Measurements from ENCODE around the gene TMEM72.

DNA sequence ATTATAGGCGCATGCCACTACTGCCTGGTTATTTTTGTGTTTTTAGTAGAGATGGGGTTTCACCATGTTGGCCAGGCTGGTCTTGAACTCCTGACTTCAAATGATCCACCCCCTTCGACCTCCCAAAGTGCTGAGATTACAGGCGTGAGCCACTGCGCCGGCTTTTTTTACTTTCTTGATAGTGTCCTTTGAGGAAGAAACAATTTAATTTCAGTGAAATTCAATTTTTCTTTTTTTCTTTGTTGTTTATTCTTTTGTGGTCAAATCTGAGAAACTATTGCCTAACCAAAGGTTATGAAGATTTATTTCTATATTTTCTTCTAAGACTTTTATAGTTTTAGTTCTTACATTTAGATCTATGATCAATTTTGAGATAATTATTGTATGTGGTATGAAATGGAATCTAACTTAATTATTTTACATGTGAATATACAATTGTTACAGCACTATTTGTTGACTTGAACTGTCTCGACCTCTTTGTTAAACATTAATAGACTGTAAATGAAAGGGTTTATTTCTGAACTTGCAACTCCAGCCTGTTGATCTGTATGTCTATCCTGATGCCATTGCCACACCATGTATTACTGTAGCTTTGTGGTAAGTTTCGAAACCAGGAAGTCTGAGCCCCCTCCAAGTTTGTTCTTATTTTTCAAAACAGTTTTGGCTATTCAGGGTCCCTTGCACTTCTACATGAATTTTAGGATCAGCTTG, 28.7 kb downstream of the TMEM72 start:
- TF ChIP-seq EZH2 (IDR thresholded peaks at IDR 0.05; ENCODE audit: insufficient read depth, low read length), result no peak
- TF ChIP-seq, protein P1, sequence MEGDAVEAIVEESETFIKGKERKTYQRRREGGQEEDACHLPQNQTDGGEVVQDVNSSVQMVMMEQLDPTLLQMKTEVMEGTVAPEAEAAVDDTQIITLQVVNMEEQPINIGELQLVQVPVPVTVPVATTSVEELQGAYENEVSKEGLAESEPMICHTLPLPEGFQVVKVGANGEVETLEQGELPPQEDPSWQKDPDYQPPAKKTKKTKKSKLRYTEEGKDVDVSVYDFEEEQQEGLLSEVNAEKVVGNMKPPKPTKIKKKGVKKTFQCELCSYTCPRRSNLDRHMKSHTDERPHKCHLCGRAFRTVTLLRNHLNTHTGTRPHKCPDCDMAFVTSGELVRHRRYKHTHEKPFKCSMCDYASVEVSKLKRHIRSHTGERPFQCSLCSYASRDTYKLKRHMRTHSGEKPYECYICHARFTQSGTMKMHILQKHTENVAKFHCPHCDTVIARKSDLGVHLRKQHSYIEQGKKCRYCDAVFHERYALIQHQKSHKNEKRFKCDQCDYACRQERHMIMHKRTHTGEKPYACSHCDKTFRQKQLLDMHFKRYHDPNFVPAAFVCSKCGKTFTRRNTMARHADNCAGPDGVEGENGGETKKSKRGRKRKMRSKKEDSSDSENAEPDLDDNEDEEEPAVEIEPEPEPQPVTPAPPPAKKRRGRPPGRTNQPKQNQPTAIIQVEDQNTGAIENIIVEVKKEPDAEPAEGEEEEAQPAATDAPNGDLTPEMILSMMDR (IDR thresholded peaks at IDR 0.05; ENCODE audit: insufficient read depth, low read depth, low read length), result no peak
